Stimulated activated CD4-positive, alpha-beta T cell treated with anti-CD3 and anti-CD28 coated beads, Interleukin-15, amount 100 ng/mL, for 24 hours (primary cell): ENCODE data around the gene PYDC1.
"Not testable (repeated sequence)": the region's sequence is repeated elsewhere in the genome, so short reads cannot be mapped to it uniquely, and the experiment has no call there.

Source experiments
- DNase-seq: peaks from one replicate; pipeline ENCODE4 v3.0.0-alpha.2; 2020

Gene PYDC1

DNA sequence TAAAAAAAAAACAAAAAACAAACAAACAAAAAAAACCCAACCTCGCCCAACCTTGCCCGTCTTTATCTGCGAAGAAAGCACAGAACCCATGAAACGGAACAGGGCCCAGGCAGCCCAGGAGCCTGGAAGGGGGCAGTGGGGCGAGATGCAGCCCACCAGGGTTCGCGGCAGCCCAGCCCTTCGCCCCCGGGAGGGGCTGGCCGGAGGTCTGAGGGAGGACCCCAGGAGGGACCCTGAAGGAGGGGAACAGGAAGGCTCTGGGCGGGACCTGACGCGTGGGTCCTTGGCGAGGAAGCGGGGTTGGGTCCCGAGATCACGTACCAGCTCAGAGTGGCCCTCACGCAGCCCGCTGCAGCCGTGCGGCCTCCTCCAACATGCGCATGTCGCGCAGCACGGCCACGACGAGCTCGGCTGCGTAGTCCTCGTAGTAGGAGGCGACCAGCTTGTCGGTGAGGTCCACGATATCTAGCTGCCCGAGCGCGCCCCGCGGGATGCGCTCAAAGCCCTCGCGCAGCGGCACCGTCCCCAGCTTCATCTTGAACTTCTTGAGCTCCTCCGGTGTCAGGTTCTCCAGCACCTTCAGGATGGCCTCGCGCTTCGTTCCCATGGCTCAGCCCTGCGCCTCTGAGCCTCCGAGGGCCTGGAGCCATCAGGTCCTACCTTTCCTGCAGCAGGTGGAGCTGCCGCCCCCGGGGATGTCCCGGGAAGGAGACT is at the start of gene PYDC1:
Gene PYDC1 (minus strand): TSS at position 714 of the 714 bp plus-strand sequence. CDS start 107 bp downstream, at position 607.
- peak; percentile 34 for DNase-seq

- peak; percentile 87 for DNase-seq
Observed at GRCh38 chr16:31265329-31266245, 48.7 kb upstream of the PYDC1 start.

DNA sequence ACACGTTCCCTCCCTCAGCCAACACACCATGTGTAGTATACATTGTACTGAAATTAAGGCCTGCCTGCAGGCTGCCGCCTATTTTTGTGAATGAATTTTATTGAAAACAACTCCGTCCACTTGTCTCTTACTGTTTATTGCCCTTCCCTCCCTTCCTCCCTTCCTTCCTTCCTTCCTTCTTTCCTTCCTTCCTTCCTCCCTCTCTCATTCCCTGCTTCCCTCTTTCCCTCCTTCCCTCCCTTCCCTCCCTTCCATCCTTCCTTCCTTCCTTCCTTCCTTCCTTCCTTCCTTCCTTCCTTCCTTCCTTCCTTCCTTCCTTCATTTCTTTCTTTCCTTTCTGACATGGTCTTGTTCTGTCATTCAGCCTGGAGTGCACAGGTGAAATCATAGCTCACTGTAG is 45.1 kb upstream of the PYDC1 start:
- no peak for DNase-seq

DNA sequence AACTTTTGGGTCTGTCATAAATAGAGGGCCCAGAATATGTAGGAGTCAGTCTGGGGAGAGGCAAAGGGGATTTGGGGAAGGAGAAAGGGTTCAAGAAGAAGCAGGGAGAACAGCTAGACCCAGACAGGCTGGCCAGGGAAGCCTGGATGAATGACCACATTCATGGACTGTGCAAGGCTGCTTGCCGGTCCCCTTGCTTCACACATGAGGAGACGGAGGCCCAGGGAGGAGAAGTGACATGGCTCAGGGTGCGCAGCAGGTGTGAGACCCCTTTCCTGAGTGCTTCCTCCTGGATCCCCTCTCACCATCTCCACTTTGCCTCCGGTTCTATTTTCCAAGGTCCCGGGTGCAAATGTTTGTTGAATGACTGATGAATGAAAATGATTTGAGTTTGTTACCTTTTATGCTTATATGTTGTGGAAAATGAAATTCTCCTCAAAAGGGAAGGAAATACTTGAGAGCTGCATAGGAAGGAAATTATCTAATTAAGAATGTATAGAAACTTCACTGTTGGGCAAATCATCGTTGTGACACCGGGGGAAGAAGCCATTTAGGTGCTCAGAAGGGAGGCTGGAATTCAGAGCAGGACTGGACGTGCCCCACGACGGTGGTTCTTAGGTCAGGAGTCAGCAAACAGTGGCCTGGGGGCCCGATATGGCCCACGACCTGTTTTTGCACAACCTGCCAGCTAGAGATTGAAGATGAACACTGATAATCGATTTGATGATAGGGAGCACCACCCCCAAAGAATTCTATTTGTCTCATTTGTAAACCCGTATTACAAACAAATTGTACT is 43.4 kb upstream of the PYDC1 start:
- DNase-seq, result no peak

DNA sequence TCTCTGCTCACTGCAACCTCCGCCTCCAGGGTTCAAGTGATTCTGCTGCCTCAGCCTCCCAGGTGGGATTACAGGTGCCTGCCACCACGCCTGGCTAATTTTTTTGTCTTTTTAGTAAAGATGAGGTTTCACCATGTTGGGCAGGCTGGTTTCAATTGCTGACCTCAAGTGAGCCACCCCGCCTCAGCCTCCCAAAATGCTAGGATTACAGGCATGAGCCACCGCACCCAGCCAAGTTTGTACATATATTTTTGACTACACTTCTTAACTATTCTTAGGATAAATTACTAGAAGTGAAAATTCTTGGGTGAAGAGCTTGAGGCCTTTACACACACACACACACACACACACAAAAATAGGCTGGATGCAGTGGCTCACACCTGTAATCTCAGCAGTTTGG is 41.4 kb upstream of the PYDC1 start:
- no peak for DNase-seq

DNA sequence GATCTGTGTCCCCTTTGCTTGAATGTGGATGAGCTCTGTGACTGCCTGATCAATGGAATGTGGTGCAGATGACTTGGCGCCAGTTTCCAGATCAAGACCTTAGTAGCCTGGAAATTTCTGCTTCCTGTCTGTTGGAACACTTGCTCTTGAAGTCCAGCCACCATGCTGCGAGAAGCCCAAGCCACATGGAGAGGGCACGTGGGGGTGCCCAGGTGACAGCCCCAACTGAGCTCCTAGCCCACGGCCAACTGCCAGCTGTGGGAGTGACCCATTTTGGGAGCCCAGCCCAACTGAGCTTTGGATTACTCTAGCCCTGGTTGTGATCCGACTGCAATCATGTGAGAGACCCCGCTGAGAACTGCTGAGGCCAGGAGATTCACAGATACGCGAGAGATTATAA is 39.5 kb upstream of the PYDC1 start:
- DNase-seq, result no peak

GRCh38 chr16:31253642-31254045 is 36.7 kb upstream of the PYDC1 start:
- DNase-seq, result peak; percentile 52

- no peak for DNase-seq
Observed at GRCh38 chr16:31251435-31251834, 34.5 kb upstream of the PYDC1 start.

GRCh38 chr16:31250782-31251384 is 33.9 kb upstream of the PYDC1 start:
- no peak for DNase-seq

- DNase-seq, result no peak
Observed at GRCh38 chr16:31248344-31248743, 31.4 kb upstream of the PYDC1 start.

DNA sequence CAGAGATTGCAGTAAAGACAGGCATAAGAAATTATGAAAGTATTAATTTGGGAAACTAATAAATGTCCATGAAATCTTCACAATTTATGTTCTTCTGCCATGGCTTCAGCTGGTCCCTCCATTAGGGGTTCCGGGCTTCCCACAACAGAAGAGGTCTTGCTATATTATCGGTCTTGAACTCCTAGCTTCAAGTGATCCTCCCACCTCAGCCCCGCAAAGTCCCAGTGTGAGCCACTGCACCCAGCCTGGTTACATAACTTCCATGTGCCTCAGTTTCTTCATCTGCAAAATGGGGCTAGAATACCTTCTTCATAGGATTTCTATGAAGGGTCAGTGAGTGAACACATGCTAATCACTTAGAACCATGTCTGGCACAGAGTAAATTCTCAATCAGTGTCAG is 29.4 kb upstream of the PYDC1 start:
- no peak for DNase-seq

DNA sequence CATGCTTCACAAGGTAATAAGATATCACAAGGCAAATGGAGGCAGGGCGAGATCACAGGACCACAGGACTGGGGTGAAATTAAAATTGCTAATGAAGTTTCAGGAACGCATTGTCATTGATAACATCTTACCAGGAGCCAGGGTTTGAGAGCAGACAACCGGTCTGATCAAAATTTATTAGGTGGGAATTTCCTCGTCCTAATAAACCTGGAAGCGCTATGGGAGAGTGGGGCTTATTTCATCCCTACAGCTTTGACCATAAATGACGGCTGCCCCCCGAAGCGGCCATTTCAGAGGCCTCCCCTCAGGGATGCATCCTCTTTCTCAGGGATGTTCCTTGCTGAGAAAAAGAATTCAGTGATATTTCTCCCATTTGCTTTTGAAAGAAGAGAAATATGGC is 28.7 kb upstream of the PYDC1 start:
- DNase-seq, result not testable (repeated sequence)

GRCh38 chr16:31243734-31244670 is 27.1 kb upstream of the PYDC1 start:
- no peak for DNase-seq

DNA sequence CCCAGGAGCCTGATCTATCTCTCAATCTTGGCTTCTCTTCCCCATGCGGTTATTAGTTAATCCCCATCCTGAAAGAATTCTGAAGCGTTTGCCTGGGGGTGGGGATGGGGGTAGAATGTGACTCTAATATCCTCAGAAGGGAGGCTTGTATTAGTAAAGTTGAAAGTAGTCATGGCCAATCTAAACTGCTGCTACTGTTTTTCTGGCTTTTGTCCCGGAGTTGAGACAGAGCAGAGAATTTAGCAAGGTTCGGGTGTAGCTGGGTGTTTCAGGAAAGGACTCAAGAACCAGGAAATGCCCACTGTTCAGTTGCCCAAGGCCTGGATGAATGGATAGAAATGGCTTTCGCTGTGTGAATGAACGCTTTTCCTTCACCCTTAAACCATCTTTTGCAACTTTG is 25.3 kb upstream of the PYDC1 start:
- no peak for DNase-seq

DNA sequence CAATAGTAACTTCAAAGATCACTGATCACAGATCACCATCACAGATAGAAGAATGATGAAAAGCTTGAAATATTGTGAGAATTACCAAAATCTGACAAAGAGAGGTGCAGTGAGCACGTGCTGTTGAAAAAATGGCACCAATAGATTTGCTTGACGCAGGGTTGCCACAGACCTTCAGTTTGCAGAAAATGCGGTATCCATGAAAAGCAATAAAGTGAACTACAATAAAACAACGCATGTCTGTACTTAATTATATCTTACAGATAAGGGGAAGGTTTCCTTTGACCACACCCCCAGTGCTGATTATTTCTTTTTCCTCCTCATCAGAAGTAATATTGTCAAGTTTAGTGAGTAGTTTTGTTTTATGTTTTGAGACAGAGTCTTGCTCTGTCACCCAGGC is 21.1 kb upstream of the PYDC1 start:
- no peak for DNase-seq

DNA sequence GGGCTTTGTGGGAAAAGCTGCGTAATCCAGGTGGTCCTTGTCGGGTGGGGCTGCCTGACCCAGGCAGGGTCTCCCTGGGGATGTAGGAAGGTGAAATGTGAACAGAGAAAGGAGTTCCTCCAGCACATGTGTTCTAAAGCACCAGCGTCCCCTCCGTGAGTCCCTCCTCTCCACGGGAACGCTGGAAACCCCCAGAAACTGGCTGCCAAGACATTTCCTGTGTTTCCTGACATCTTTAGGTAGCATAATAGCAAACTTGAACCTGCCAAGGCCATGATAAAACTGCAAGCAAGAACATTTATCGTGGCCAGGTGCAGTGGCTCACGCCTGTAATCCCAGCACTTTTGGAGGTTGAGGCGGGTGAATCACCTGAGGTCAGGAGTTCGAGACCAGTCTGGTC is 12.6 kb upstream of the PYDC1 start:
- DNase-seq, result no peak

DNA sequence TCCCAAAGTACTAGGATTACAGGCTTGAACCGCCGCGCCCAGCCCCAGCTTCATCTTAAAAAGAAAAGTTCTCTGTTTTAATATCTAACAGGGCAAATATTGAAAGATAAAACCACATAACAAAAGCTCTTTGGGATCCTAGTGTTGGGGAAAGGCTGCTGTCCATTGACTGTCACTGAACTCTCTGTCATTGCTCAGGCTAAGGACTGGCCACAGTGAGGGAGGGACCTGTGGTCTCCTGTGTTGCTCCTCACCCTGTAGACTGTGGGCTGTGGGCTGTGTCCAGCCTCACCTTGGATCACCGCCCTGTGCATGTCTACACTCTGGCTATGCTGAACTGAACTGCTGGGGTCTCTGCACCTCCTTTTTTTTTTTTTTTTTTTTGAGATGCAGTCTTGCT is 11.3 kb upstream of the PYDC1 start:
- no peak for DNase-seq

DNA sequence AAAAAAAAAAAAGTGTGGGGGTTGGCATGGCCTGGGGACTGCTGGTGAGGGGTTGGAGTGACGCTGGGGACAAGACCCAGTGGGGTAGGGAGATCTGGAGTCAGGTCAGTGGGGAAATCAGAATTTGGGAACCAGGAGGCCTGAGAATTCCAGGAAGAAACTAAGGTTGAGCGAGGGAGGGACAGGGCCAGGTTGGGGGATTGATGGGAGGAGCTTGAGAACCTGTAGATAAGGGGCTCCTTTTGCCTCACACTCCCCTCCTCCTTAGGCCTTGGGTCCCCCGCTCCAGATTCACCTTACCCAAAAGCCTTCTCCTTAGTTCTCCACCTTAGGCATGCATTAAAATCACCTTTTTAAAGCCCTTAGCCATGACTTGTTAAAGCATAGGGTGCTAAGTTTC is 8.3 kb upstream of the PYDC1 start:
- DNase-seq, result no peak

GRCh38 chr16:31224092-31224955 is 7.4 kb upstream of the PYDC1 start:
- no peak for DNase-seq

DNA sequence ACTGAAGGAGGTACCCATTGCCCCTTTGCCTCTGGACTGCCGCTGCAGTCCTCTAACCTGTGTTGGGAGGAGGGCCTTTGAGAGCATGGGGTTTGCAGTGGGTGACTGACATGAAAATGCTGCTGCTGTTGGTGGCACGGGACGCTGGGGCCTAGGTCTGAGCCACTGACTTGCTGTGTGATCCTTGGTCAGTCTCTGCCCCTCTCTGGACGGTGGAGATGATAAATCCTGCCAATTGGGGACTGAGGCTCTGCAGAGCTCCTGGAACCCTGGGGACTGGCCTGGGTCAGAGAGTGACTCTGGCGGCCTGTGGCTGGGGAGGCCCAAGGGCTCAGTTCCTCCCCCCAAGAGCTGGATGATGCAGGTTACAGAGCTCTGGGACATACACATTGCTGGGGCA is 6.1 kb upstream of the PYDC1 start:
- no peak for DNase-seq
